Uterus (tissue), 2 donors: Measurements from ENCODE around the gene PXDC1.

ENCODE experiments used
- CTCF ChIP-seq, 4 experiments: fragments of 200-600 bp in 2 of 4; fragments of 450-650 bp in 2 of 4; sonication (generic) in 2 of 4; IDR thresholded peaks; one replicate each; pipeline ENCODE4 v1.5.1; 2016 to 2019; ENCODE audit warnings: antibody characterized with exemption in 4 of 4, mild to moderate bottlenecking in 2 of 4, moderate library complexity in 1 of 4
- POLR2A ChIP-seq, 2 donors: fragments of 450-650 bp; IDR thresholded peaks; one replicate each; pipeline ENCODE4 v1.6.1; 2016; ENCODE audit warnings: antibody characterized with exemption in 2 of 2, mild to moderate bottlenecking in 1 of 2, moderate library complexity in 1 of 2

- no peak for TF ChIP-seq CTCF (IDR thresholded peaks at IDR 0.05)
- no peak for TF ChIP-seq POLR2A (IDR thresholded peaks at IDR 0.05)
These were observed 45.0 kb downstream of the PXDC1 start for GRCh38 chr6:3706547-3706946.
